ENCODE measurements around the gene FZD10. TPM values are rescaled to one million over a fixed set of nuclear protein-coding genes. Genes with fewer than 3 reads are reported as not detected.

FZD10 gene
- polyA plus RNA-seq, 3 donors = not detected

GRCh38 chr12:130117233-130117632 lies 45.0 kb upstream of the FZD10 start:
- TF ChIP-seq CTCF (IDR thresholded peaks at IDR 0.05) = no peak
- H3K79me2 ChIP-seq (ENCODE audit: insufficient read depth, low read length) = no peaks in the 10 kb centered on the region
- Mint-ChIP-seq H3K36me3 (no peaks in the 10 kb centered on the region), H3K27me3 (ENCODE audit: low read depth in 3 of 3) (peaks cover 1 to 8% (median 8%) of the 10 kb centered on the region in 3 donors), H3K4me3 (no peak overlapping the region), H3K4me1 (no peaks in the 10 kb centered on the region), H3K27ac (no peak overlapping the region), H3K9me3 (peaks cover 0 to 5% (median 0%) of the 10 kb centered on the region in 7 donors)
- no peak overlapping the region for H3K9ac ChIP-seq (ENCODE audit: insufficient read depth, low read length, poor library complexity, severe bottlenecking)
- DNase-seq = no peak
- H3K27ac ChIP-seq (ENCODE audit: low read depth in 1 of 2, low read length in 2 of 2) = no peak overlapping the region
- intact Hi-C loops (cut with micrococcal nuclease) = no loop called here
- no peaks in the 10 kb centered on the region for H3K27me3 ChIP-seq (ENCODE audit: control insufficient read depth in 2 of 2, insufficient read depth in 2 of 2, low read length in 2 of 2)
- no peak overlapping the region for H3K4me2 ChIP-seq (replicated peaks; ENCODE audit: extremely low read depth, low read length, poor library complexity, severe bottlenecking)
- WGBS (ENCODE audit: insufficient coverage) = 68% methylated on average over 6 of the region's 7 CpGs
- H3K4me3 ChIP-seq (replicated peaks in 1 of 3; ENCODE audit: low read depth in 2 of 3, low read length in 3 of 3) = no peak overlapping the region
- no peaks in the 10 kb centered on the region for H4K20me1 ChIP-seq (ENCODE audit: insufficient read depth, low read length)
- H3K9me3 ChIP-seq (replicated peaks in 1 of 2; ENCODE audit: control insufficient read depth in 1 of 2, insufficient read depth in 1 of 2, low read length in 2 of 2) = no peaks in the 10 kb centered on the region
- H2AFZ ChIP-seq (ENCODE audit: insufficient read depth, low read depth, low read length, poor library complexity, severe bottlenecking) = no peak overlapping the region
- no peaks in the 10 kb centered on the region for H3K4me1 ChIP-seq (ENCODE audit: control insufficient read depth in 1 of 2, insufficient read depth in 2 of 2, low read length in 2 of 2)
- no peaks in the 10 kb centered on the region for H3K36me3 ChIP-seq (replicated peaks in 1 of 2; ENCODE audit: control insufficient read depth in 1 of 2, insufficient read depth in 2 of 2, low read length in 2 of 2)

GRCh38 chr12:130117701-130118100 lies 44.6 kb upstream of the FZD10 start:
- no peaks in the 10 kb centered on the region for H3K79me2 ChIP-seq (ENCODE audit: insufficient read depth, low read length)
- H3K4me2 ChIP-seq (replicated peaks; ENCODE audit: extremely low read depth, low read length, poor library complexity, severe bottlenecking) = no peak overlapping the region
- no peak overlapping the region for H3K4me3 ChIP-seq (replicated peaks in 1 of 3; ENCODE audit: low read depth in 2 of 3, low read length in 3 of 3)
- WGBS (ENCODE audit: insufficient coverage) = 36% methylated on average over 4 of the region's 5 CpGs
- no peak overlapping the region for H3K27ac ChIP-seq (ENCODE audit: low read depth in 1 of 2, low read length in 2 of 2)
- no peaks in the 10 kb centered on the region for H3K4me1 Mint-ChIP-seq
- no peak for DNase-seq
- H3K27me3 ChIP-seq (ENCODE audit: control insufficient read depth in 2 of 2, insufficient read depth in 2 of 2, low read length in 2 of 2) = no peaks in the 10 kb centered on the region
- no peaks in the 10 kb centered on the region for H3K36me3 ChIP-seq (replicated peaks in 1 of 2; ENCODE audit: control insufficient read depth in 1 of 2, insufficient read depth in 2 of 2, low read length in 2 of 2)
- H3K4me3 Mint-ChIP-seq = no peak overlapping the region
- TF ChIP-seq CTCF (IDR thresholded peaks at IDR 0.05) = no peak
- H4K20me1 ChIP-seq (ENCODE audit: insufficient read depth, low read length) = no peaks in the 10 kb centered on the region
- peaks cover 0 to 3% (median 0%) of the 10 kb centered on the region in 7 donors for H3K9me3 Mint-ChIP-seq
- peaks cover 1 to 8% (median 8%) of the 10 kb centered on the region in 3 donors for H3K27me3 Mint-ChIP-seq (ENCODE audit: low read depth in 3 of 3)
- H3K9ac ChIP-seq (ENCODE audit: insufficient read depth, low read length, poor library complexity, severe bottlenecking) = no peak overlapping the region
- H2AFZ ChIP-seq (ENCODE audit: insufficient read depth, low read depth, low read length, poor library complexity, severe bottlenecking) = no peak overlapping the region
- H3K36me3 Mint-ChIP-seq = no peaks in the 10 kb centered on the region
- intact Hi-C loops (cut with micrococcal nuclease) = no loop called here
- no peak overlapping the region for H3K27ac Mint-ChIP-seq
- H3K4me1 ChIP-seq (ENCODE audit: control insufficient read depth in 1 of 2, insufficient read depth in 2 of 2, low read length in 2 of 2) = no peaks in the 10 kb centered on the region
- H3K9me3 ChIP-seq (replicated peaks in 1 of 2; ENCODE audit: control insufficient read depth in 1 of 2, insufficient read depth in 1 of 2, low read length in 2 of 2) = no peaks in the 10 kb centered on the region
